HUDEP-2 (cell line): ENCODE measurements around the gene CCSER2.
"Not testable (repeated sequence)": the region's sequence is repeated elsewhere in the genome, so short reads cannot be mapped to it uniquely, and the experiment has no call there.

Experiments used
- DNase-seq, 76 experiments: peaks; one replicate each; lab custom pipeline; 2025; ENCODE audit not compliant: unreplicated experiment in 76 of 76; lab: John Stamatoyannopoulos, UW

Gene CCSER2

DNA sequence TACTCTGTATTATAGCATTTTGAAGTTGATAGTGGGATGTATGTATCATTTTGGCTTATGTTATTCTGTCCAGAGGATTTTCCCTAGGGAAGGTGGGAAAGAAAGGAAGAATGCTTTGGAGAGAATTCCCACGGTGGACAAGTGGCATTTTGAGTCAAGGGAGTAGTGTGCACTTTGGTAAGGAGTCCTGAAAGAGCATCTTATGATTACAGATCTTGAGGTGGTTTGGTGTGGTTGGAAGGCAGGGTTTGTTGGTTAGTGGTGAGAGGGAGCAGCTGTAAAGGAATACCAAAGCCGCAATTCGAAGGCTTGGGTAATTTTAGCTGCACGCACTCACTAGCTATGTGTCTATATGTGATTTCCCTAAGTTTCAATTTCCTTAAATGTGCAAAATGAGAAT is 16.1 kb downstream of the CCSER2 start:
- no peak for DNase-seq

DNA sequence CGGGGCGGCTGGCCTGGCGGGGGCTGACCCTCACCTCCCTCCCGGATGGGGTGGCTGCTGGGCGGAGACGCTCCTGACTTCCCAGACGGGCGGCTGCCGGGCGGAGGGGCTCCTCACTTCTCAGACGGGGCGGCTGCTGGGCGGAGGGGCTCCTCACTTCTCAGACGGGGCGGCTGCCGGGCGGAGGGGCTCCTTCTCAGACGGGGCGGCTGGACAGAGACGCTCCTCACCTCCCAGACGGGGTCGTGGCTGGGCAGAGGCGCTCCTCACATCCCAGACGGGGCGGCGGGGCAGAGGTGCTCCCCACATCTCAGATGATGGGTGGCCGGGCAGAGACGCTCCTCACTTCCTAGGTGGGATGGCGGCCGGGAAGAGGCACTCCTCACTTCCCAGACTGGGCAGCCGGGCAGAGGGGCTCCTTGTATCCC is 19.2 kb downstream of the CCSER2 start:
- not testable (repeated sequence) for DNase-seq

DNA sequence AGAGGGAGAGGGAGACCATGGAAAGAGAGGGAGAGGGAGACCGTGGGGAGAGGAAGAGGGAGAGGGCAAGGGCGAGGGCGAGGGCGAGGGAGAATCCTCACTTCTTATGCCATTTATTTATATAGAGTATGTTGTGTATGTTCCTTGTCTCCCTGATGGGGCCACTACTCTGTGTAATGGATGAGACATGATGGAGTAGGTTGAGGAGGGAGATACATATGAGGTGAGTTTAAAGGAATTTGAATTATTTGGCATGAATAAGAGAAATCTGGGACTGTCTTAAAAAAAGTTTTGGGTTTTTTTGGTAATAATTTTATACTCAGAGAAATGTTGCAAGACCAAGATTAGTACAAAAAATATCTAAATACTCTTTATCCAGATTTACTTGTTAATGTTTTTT is 20.1 kb downstream of the CCSER2 start:
- DNase-seq, result no peak

DNA sequence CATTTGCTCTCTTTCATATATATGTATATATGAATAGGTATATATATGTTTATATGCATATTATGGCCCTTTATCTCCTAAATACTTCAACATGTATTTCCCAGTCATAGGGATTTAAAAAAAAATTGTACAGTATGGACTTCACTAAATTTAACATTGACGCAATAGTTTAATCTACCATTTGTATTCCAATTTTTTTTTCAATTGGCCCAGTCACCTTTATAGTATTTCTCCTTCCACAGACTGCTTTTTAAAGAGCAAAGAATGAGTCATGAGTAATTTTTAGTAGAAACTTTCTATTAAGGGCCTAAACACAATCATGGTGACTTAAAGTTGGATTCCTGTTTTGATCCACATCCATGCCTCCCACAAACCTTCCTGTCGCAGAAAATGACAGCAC is 20.5 kb downstream of the CCSER2 start:
- no peak for DNase-seq

DNA sequence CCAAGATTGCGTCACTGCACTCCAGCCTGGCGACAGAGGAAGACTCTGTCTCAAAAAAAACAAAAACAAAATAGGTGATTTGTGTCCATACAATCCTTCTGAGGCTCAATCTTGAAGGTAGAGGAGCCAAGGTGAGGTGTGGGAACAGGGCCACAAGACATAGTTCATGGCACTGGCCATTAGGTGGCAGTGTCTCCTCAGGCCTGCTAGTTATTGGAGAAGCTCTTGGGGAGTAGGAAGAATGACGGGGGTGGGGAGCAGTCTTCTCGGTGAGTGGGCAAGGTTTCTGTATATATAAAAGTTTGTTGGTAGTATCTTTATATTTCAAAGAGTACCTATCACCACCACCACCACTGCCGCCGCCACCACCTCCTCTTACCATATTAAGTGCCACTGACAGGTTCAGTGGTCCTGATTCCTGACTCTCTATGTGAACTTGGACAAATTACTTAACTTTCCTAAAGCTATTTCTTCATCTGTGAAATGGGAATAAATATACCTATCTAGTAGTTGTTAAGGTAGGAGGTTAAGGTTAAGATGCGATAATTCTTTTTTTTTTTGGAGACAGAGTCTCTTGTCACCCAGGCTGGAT is 24.0 kb downstream of the CCSER2 start:
- peak in 39 of 76 experiments; percentile 1 to 41 (median 14) for DNase-seq

DNA sequence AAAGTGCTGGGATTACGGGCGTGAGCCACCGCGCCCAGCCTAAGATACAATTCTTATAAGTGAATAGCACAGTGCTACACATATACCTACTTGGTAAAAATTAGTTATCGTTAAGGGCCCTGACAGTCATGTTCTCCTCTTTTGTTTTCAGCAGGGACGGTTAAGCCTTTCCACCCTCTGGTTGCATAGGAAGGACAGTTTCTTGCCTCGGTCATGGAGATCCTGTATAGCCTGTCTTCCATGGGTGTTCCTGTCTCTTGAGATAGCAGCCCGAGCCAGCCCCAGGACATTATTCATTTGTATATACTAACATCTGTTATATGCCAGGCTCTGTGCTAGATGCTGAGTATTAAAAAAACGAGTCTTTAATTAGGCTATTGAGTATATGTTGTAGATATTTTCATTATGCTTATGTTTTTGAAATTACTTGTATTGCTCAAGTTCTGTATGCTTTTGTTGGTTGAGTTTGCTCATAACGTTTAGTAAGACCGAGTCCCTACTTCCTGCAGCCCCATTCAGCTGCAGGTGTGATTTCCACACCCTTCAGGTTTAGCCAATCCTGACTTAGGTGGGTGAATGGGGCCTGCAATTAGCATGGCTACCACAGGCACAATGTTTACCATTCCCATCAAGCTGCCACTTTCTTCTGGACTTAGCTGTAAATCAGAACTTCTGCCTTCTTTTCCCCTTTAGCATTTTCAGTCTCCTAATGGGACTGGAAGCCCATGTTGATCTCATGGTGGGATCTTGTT is 24.8 kb downstream of the CCSER2 start:
- no peak for DNase-seq

DNA sequence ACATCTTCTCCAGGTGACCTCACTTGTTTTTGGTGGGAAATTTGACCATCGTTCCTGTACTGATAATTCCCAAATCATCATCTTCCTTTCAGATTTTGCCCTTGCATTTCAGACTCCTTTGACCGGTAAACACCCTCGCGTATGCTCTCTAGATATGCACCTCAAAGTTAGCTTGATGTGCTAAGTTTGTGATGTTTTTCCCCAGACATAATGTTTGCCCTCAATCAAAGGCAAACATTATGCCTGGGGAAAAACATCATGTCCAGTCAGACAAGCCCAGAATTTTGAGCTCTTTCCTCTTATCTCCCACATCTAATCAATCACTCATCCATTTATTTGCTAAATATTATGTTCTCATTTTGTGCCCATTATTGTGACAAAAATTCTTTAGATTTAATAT is 26.2 kb downstream of the CCSER2 start:
- DNase-seq, result no peak

DNA sequence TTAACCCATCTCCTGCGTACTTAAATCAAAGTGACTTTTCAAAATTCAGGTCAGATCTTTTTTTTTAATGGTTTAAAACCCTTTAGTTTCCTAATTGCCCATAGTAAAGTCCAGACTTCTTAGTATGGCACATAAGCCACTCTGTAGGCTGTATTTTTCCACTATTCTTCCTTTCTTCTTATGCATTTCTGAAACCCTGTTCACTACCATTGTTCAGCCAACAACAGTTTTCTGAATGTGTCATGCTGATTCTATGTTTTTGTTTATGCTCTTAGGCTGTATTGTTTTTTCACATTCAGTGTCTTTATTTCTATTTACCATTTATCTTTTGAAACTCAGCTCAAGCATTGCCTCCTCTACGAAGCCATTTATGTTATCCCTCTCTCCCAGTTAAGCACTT is 26.7 kb downstream of the CCSER2 start:
- DNase-seq, result no peak

DNA sequence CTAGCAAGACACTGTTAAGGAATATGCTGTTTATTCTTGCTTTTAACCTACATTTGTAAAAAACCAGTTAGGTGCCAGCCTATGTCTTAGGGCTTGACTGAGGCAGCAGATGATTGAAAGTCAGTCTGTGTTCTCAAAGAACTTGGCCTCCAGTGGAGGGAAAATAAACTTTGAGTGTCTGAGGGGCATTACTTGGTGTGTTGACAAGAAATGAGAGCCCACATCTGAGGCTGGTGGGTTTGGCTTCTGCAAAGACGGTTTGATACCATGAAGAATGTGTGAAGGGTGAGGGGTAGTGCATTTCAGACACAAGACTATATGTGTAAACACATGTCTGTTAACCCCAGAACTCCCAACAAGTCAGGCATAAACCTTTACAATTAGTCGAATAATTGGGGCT is 28.5 kb downstream of the CCSER2 start:
- no peak for DNase-seq

DNA sequence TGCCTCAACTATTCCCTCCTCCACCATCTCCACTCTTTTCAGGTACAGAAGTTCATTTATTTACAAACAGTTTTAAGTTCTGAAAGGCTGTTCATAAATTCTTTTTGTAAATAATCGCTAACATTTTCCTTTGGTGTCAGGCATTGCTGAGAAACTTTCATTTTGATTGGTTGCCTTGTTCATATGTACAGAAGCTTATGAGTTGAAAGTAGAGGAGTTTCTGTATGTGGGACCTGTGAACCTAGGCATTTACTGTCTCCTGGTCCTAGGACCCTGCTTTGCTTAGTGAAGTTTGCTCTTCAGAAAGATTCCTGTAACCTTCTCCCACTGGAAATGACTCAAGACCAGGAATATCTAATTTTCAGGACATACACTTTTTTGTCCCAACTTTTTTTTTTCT is 30.4 kb downstream of the CCSER2 start:
- DNase-seq, result no peak

DNA sequence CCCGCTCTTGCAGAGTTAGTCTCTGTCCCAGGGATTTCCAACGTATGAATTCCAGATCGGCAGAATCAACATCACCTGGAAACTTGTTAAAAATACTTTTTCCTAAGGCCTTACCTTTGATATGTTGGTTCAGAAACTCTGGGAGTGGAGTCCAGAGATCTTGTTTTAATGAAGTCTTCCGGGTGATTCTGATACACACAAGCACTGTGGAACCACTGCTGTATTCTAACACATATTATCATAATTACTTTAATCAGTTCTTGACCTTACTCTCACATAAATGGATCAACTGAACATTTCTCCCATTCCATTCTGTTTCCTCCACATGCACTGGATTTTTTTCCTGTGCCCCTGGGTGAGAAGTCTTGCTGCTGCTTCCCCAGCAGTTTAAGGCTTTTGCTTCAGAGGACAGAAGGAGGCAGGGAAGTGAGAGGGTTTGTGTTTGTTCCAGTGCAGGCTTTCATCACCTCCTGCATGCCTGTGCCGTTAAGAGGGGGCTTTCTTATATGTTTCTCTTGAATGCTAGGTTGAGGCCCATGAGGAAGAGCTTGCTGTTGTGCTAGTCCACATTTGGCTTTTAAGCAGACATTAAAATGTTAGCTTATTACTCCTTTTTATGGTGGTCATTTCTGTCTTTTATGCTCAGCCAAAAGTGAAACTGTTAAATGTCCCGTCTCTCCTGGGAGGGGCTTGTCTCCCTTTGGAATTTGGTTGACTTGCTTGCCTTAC is 32.4 kb downstream of the CCSER2 start:
- DNase-seq, result no peak

DNA sequence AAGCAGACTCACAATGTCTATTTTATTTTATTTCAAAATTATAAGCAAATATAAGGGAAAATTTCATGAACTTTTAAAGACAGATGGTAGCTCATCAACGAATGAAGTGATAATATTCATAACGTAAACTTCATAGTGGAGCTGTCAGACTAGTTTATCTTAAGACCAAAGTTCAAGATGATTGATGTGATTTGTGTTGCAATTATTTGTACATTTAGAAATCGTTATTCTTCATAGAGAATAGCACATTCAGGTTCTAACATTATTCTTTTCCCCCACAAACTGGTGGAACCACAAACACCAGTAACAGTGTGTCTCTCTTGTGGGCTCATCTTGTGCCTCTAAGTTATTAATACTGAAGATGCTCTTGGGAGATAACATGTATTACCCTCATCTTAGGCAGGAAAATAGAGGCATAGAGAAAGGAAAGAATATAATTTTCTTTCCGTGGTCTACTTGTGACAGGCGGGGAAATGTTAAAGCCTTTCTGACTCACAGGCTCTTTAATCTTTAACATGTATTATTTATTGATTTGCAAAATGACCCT is 37.0 kb downstream of the CCSER2 start:
- no peak for DNase-seq

DNA sequence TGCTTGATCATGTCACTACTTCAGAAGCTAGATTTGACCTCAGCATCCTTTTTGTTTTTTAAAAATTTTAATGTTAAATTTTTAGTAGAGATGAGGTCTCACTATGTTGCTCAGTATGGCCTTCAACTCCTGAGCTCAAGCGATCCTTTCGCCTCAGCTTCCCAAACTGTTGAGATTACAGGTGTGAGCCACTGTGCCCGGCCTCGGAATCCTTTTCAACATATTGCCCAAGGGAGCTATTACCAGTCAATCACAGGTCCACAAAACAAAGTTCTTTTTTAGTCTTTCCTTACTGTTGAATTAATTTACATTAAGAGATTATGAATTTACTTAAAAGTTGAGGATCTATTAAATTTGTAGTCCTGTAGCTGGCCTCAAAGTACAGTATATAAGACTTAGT is 37.7 kb downstream of the CCSER2 start:
- DNase-seq, result no peak

DNA sequence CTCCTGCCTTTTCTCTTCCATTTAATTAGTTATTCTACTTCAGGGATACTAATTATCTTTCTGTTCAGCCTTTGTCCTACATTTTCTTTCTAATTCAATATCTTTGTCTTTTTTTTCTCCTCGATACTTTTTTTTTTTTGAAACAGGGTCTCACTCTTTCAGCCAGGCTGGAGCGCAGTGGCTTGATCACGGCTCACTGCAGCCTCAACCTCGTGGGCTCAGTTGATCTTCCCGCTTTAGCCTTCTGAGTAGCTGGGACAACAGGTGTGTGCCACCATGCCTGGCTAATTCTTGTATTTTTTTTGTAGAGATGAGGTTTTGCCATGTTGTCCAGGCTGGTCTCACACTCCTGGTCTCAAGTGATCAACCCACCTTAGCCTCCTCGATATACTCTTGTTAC is 38.9 kb downstream of the CCSER2 start:
- DNase-seq, result no peak

DNA sequence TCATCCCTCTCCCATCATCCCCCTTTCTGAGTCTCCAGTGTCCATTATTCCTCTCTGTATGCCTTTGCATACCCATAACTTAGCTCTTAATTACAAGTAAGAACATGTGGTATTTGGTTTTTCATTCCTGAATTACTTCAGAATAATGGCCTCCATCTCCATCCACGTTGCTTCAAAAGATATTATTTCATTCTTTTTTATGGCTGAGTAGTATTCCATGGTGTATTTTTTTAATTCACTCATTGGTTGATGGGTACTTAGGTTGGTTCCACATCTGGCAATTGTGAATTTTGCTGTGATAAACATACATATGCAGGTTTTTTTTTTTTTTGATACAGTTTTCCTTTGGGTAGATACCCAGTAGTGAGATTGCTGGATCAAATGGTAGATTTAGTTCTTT is 40.4 kb downstream of the CCSER2 start:
- no peak for DNase-seq

DNA sequence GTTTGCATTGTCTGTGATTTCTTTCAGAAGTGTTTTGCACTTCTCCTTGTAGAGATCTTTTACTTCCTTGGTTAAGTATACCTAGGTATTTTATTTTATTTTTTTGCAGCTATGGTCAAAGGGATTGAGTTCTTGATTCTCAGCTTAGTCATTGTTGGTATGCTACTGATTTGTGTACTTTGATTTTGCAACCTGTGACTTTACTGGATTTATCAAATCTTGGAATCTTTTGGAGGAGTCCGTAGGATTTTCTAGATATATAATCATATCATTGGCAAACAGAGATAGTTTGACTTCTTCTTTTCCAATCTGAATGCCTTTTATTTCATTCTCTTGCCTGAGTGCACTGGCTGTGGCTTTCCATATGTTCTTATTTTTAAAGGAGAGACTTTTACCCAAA is 41.9 kb downstream of the CCSER2 start:
- no peak for DNase-seq

DNA sequence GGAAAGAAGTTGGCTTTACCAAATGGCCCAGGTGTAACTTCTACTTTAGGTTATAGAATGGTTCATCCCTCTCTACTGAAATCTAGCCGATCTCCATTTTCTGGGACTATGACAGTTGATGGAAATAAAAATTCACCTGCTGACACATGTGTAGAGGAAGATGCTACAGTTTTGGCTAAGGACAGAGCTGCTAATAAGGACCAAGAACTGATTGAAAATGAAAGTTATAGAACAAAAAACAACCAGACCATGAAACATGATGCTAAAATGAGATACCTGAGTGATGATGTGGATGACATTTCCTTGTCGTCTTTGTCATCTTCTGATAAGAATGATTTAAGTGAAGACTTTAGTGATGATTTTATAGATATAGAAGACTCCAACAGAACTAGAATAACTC is 43.6 kb downstream of the CCSER2 start:
- no peak for DNase-seq

DNA sequence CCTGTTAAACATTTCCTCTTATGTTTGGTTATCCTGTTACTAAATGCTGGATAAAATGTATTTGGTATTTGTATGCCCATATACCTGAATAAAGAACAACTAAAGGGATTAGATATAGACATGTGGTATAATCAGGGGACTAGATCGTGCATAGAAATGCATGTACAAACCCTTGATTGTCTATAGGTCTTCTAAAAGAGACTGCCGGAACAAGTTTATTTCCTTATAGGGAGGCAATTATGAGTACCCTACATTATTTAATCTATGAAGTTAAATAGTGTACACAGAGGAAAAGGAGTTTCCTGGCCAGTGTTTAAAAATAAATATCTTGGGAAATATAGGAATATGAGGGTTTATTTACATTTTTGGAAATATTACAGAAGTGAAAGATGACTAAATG is 44.6 kb downstream of the CCSER2 start:
- DNase-seq, result no peak

DNA sequence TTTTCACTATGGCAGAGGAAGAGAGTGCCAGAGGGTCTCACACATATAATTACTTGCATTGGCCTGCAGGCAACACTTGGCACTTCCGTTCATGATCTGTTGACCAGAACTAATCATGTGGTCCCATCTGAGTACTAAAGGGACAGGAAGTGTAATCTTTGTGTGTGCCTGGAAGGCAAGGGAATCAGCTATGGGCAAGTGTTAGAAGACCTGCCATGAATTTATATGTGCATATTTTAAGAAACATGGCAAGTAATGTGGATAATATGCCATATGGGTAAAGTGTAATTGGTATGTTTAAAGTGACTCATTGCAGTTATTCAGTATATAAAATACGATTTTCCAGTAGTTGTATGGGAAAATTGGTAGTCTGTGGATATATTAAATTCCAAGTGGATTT is 46.1 kb downstream of the CCSER2 start:
- DNase-seq, result no peak

DNA sequence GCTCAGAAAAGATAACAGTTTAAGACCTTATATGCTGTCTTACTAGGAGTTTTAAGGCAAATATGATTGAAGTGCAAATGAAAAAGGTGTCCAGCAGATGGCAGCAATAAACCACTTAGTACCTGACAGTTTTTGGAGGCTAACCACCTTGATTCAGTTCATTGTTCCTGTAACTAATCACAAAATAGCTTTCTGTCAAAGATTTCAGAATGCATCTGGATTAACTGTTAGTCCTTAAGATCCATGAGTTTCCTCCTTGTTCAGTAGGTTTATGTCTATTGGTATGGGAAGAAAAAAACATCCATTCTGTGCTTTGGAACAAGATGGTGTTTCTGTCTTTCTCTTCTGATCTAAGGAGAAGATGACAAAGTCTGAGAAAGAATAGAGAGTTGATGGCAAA is 46.6 kb downstream of the CCSER2 start:
- peak in 27 of 76 experiments; percentile 2 to 43 (median 14) for DNase-seq

DNA sequence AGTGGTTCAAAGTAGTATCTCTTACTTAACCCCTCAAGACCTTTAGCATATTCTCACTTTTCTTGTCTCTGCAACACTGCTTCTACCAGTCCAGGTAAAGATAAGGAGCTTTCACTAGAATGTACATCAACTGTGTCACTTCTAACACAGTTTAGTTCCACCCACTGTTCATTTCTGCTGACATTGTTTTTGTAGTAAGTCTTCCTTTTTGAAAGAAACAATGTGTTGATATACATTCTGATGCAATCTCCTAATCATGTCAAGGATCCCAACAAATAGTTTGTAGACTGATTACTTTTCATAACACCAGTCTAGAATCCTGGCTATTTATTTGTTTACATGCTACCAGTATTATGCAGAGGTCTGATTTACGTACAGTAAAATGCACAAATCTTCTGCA is 47.5 kb downstream of the CCSER2 start:
- DNase-seq, result no peak

DNA sequence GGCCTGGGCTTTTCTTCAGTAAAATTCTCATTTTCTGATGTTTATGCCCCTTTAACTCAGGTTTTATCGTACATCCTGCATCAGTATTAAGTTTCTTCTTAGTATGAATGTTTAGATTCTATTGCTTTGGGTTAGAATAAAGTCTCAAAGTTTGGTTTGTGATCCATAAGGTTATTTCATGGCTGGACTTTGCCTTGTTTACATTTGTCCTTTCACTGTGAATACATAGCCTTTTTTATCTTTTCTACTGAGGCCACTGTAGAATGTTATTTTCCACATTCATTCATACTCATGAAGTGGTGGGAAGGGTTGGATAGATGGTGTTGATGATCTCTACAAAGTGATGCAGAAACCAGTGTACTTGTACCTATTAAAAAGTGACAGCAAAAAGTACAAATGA is 59.8 kb downstream of the CCSER2 start:
- no peak for DNase-seq
